ENCODE results near the gene LTBP4.
A peak's percentile ranks its signal among the peaks of the same experiment; 100 is the strongest.
"Not testable (repeated sequence)": the region's sequence is repeated elsewhere in the genome, so short reads cannot be mapped to it uniquely, and the experiment has no call there.

LTBP4 gene

DNA sequence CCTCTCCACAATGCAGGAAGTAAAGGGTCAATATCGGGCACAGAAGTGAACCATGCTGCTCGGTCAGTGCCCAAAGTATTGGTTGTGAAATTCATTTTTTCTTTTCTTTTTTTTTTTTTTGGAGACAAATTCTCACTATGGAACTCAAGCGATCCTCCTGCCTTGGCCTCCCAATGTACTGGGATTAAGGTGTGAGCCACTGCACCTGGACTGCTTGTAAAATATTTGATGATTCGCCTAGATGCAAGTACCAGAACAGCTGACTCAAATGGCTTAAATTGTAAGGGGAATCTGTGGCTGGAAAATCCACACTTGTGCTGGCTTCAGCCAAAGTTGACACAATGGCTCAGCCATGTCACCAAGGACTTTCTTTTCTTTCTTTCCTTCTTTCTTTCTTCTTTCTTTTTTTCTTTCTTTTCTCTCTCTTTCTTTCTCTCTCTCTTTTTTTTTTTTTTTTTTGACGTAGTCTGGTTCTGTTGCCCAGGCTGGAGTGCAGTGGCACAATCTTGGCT is 45.6 kb downstream of the LTBP4 start:
- Histone ChIP-seq H3K9ac (ENCODE audit: low read depth, low read length) (no peak overlapping the region), H3K4me3 (ENCODE audit: low read length) (no peak overlapping the region), H3K27ac (ENCODE audit: low read length) (no peak overlapping the region), H3K27me3 (ENCODE audit: insufficient read depth, low read length) (no peaks in the 10 kb centered on the region), H3K9me3 (ENCODE audit: insufficient read depth, low read depth, low read length) (no peaks in the 10 kb centered on the region), H3K36me3 (ENCODE audit: insufficient read depth, low read depth, low read length) (no peaks in the 10 kb centered on the region), H3K4me1 (ENCODE audit: insufficient read depth, low read length) (no peaks in the 10 kb centered on the region)

DNA sequence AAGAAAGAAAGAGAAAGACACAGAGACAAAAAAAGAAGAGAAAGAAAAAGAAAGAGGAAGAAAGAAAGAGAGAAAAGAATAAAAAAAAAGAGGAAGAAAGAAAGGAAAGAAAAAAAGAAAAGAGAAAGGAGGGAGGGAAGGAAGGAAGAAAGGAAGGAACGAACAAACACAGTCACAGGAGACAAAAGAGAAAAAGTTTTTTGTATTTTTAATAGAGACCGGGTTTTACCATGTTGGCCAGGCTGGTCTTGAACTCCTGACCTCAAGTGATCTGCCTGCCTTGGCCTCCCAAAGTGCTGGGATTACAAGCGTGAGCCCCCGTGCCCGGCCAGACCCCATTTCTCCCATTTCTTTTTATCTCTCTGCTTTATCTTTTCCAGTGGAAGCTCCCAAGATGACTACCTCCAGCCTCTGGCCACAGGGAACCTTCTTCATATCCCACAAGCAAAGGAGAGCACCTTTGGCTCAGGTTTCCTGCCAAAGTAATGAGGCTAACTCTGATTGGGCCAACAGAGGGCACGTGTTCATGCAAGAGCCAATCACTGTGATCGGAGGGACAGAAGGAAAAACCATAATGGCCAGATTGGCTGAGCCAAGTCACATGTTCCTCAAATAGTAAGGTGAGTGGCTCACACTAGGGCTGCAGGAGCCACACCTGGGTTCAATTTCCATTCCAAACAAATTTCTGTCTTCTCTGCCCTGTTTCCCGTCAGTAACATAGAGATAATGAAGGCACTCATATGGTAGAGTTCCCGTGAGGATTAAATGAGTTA is 48.9 kb downstream of the LTBP4 start:
- not testable (repeated sequence) for H3K36me3 ChIP-seq (ENCODE audit: insufficient read depth, low read depth, low read length); H3K9me3 ChIP-seq (ENCODE audit: insufficient read depth, low read depth, low read length); H3K27me3 ChIP-seq (ENCODE audit: insufficient read depth, low read length); H3K9ac ChIP-seq (ENCODE audit: low read depth, low read length); H3K27ac ChIP-seq (ENCODE audit: low read length); H3K4me1 ChIP-seq (ENCODE audit: insufficient read depth, low read length); H3K4me3 ChIP-seq (ENCODE audit: low read length)

DNA sequence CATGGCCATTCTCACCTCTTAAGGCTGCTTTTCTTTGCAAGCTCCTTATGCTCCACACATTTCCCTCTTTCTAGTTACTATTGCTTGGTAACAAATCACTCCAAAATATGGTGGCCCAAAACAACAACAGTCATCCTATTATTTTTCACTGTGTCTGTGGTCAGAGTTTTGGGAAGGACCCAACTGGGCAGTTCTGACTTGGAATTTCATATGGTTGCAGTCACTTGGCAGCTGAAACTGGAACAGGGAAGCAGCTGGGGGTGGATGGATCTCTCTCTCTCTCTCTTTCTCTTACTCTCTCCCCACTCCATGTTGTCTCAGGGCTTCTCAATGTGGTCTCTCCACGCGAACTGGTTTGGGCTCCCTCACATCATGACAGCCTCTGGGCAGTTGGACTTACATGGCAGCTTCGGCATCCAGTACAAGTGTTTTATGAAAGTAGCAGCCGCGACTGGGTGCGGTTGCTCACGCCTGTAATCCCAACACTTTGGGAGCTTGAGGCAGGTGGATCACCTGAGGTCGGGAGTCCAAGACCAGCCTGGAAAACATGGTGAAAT is 49.7 kb downstream of the LTBP4 start:
- no peaks in the 10 kb centered on the region for H3K36me3 ChIP-seq (ENCODE audit: insufficient read depth, low read depth, low read length)
- H3K27ac ChIP-seq (ENCODE audit: low read length), result no peak overlapping the region
- H3K4me1 ChIP-seq (ENCODE audit: insufficient read depth, low read length), result no peaks in the 10 kb centered on the region
- no peak overlapping the region for H3K9ac ChIP-seq (ENCODE audit: low read depth, low read length)
- H3K9me3 ChIP-seq (ENCODE audit: insufficient read depth, low read depth, low read length), result no peaks in the 10 kb centered on the region
- H3K27me3 ChIP-seq (ENCODE audit: insufficient read depth, low read length), result no peaks in the 10 kb centered on the region
- H3K4me3 ChIP-seq (ENCODE audit: low read length), result no peak overlapping the region

DNA sequence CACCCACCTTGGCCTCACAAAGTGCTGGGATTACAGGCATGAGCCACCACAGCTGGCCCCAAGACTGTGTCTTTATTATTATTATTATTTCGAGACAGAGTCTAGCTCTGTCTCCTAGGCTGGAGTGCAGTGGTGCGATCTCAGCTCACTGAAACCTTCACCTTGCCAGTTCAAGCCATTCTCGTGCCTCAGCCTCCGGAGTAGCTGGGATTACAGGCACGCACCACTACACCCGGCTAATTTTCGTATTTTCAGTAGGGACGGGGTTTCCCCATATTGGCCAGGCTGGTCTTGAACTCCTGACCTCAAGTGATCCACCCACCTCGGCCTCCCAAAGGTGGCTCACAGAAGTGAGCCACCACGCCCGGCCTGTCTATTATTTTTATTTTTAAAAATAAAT is 51.1 kb downstream of the LTBP4 start:
- not testable (repeated sequence) for H3K36me3 ChIP-seq (ENCODE audit: insufficient read depth, low read depth, low read length); H3K9me3 ChIP-seq (ENCODE audit: insufficient read depth, low read depth, low read length); H3K4me1 ChIP-seq (ENCODE audit: insufficient read depth, low read length); H3K9ac ChIP-seq (ENCODE audit: low read depth, low read length); H3K4me3 ChIP-seq (ENCODE audit: low read length); H3K27me3 ChIP-seq (ENCODE audit: insufficient read depth, low read length); H3K27ac ChIP-seq (ENCODE audit: low read length)

DNA sequence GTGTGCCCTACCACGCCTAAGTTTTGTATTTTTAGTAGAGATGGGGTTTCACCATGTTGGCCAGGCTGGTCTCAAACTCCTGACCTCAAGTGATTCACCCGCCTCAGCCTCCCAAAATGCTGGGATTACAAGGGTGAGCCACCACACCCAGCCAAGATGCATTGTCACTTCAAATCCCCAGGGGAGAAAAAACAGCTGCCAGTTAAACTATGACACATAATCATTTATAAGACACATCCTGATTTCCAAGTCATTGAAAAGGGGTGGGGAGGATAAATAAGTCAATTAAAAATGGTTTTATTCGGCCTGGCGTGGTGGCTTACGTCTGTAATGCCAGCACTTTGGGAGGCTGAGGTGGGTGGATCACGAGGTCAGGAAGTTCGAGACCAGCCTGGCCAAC is 54.5 kb downstream of the LTBP4 start:
- H3K36me3 ChIP-seq (ENCODE audit: insufficient read depth, low read depth, low read length); H3K27ac ChIP-seq (ENCODE audit: low read length); H3K9ac ChIP-seq (ENCODE audit: low read depth, low read length): not testable (repeated sequence)

DNA sequence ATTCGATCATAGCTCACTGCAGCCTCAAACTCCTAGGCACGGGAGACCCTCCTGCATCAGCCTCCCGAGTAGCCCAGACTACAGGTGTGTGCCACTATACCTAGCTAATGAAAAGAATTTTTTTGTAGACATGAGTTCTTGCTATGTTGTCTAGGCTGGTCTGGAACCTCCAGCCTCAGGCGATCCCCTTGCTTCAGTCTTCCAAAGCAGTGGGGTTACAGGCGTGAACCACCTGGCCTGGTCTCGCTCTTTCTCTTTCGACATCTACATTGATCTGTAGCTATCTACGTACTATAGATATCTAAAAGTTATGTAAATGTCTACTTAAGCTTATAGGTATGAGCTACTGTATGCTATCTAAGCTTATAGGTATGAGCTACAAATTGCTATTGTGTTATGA is 56.9 kb downstream of the LTBP4 start:
- no peak overlapping the region for H3K27ac ChIP-seq (ENCODE audit: low read length)
- no peaks in the 10 kb centered on the region for H3K36me3 ChIP-seq (ENCODE audit: insufficient read depth, low read depth, low read length)
- H3K4me3 ChIP-seq (ENCODE audit: low read length), result no peak overlapping the region
- no peaks in the 10 kb centered on the region for H3K9me3 ChIP-seq (ENCODE audit: insufficient read depth, low read depth, low read length)
- H3K27me3 ChIP-seq (ENCODE audit: insufficient read depth, low read length), result no peaks in the 10 kb centered on the region
- H3K4me1 ChIP-seq (ENCODE audit: insufficient read depth, low read length), result no peaks in the 10 kb centered on the region
- no peak overlapping the region for H3K9ac ChIP-seq (ENCODE audit: low read depth, low read length)

More for the DNA sequence above, 54.5 kb downstream of the LTBP4 start:
- not testable (repeated sequence) for H3K4me1 ChIP-seq (ENCODE audit: insufficient read depth, low read length); H3K4me3 ChIP-seq (ENCODE audit: low read length); H3K9me3 ChIP-seq (ENCODE audit: insufficient read depth, low read depth, low read length); H3K27me3 ChIP-seq (ENCODE audit: insufficient read depth, low read length)

DNA sequence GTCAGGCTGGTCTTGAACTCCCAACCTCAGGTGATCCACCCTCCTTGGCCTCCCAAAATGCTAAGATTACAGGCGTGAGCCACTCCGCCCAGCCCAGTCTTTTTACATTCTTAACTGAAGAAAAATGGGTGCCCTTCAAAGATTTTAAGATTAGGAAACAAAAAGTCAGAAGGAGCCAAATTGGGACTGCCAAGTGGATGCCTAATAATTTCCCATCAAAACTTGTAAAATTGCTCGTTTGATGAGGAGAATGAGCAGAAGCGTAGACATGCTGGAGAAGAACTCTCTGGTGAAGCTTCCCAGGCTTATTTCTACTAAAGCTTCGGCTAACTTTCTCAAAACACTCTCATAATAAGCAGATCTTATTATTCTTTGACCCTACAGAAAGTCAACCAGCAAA is 57.9 kb downstream of the LTBP4 start:
- Histone ChIP-seq H3K36me3 (ENCODE audit: insufficient read depth, low read depth, low read length) (no peaks in the 10 kb centered on the region), H3K27ac (ENCODE audit: low read length) (no peak overlapping the region), H3K4me3 (ENCODE audit: low read length) (no peak overlapping the region), H3K4me1 (ENCODE audit: insufficient read depth, low read length) (no peaks in the 10 kb centered on the region), H3K9me3 (ENCODE audit: insufficient read depth, low read depth, low read length) (no peaks in the 10 kb centered on the region), H3K9ac (ENCODE audit: low read depth, low read length) (no peak overlapping the region), H3K27me3 (ENCODE audit: insufficient read depth, low read length) (peaks cover 5% of the 10 kb centered on the region; the same call in 1 of the 2 replicates)

DNA sequence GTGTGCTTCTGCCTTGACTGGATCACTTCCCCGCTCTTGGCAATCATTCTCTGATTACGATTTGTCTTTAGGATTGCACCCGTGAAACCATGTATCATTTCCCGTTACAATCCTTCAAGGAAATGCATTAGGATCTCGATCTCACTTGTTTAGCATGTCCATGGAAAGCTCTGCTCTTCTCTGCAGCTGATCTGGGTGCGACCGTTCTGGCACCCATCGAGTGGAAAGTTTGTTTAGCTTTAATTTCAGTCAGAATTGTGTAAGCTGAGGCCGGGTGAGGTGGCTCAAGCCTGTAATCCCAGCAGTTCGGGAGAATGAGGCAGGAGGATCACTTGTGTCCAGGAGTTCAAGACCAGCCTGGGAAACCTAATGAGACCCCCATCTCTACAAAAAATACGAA is 58.4 kb downstream of the LTBP4 start:
- H3K27me3 ChIP-seq (ENCODE audit: insufficient read depth, low read length), result peaks cover 7% of the 10 kb centered on the region; the same call in 1 of the 2 replicates
- no peaks in the 10 kb centered on the region for H3K4me1 ChIP-seq (ENCODE audit: insufficient read depth, low read length)
- H3K9ac ChIP-seq (ENCODE audit: low read depth, low read length), result no peak overlapping the region
- H3K36me3 ChIP-seq (ENCODE audit: insufficient read depth, low read depth, low read length), result no peaks in the 10 kb centered on the region
- no peak overlapping the region for H3K27ac ChIP-seq (ENCODE audit: low read length)
- H3K9me3 ChIP-seq (ENCODE audit: insufficient read depth, low read depth, low read length), result no peaks in the 10 kb centered on the region
- no peak overlapping the region for H3K4me3 ChIP-seq (ENCODE audit: low read length)

DNA sequence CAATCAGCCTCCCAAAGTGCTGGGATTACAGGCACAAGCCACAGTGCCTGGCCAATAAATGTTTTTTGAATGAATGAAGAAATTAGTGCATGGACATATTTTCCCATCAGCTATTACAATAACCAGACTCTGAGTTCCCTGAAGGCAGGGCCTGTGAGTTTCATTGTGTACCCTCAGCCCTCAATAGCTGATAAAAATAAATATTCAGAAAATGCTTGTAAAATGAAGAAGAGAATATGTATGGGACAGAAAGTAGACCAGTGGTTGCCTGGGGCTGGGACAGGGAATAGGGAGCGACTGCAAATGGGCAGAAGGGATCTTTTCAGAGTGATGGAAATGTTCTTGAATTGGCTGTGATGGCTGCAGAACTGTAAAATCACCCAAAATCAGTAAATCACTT is 60.4 kb downstream of the LTBP4 start:
- H3K4me1 ChIP-seq (ENCODE audit: insufficient read depth, low read length), result no peaks in the 10 kb centered on the region

DNA sequence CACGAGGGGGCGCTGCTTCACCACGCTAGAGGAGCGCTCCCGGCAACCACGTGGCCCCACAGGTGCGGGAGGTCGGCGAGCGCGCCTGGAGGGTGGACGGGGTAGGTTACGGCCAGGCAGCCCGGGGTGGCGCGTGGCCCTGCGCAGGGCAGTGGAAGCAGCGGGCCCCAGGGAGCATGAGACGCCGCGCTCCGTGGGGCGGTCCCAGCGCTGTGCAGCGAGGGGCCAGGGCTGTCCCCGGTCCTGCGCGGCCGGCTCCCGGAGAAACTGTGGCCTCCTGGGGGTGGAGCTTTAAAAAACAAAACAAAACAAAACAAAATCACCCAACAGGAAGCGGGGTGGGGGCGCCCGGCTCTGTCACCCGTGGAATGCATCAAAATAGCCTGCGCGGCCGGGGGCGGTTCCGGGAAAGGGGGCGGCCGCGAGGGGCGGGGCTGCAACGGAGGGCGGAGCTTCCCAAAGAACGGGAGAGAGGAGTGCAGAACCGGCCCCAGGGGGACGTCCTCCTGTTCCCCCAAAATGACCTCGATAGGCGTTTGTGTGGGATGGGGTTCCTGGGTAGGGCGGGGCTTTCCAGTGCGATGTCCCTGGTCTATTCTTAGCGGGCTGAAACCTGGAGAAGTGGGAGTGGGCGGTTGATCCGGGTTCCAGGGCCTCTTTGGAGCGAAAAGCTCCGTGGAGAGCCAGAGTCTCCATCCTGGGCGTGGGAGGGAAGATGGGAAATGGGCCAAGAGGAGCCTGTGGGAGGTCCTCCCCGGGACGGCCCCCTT is 61.9 kb downstream of the LTBP4 start:
- Histone ChIP-seq H3K9ac (ENCODE audit: low read depth, low read length) (peak overlapping the region; percentile 65; the same call in 1 of the 2 replicates), H3K4me1 (ENCODE audit: insufficient read depth, low read length) (no peaks in the 10 kb centered on the region), H3K4me3 (ENCODE audit: low read length) (peak overlapping the region; percentile 74), H3K27me3 (ENCODE audit: insufficient read depth, low read length) (peaks cover 7% of the 10 kb centered on the region; the same call in 1 of the 2 replicates), H3K36me3 (ENCODE audit: insufficient read depth, low read depth, low read length) (peaks cover 3% of the 10 kb centered on the region), H3K9me3 (ENCODE audit: insufficient read depth, low read depth, low read length) (no peaks in the 10 kb centered on the region), H3K27ac (ENCODE audit: low read length) (no peak overlapping the region)

More for the DNA sequence above, 60.4 kb downstream of the LTBP4 start:
- Histone ChIP-seq H3K9ac (ENCODE audit: low read depth, low read length) (no peak overlapping the region), H3K27ac (ENCODE audit: low read length) (no peak overlapping the region), H3K27me3 (ENCODE audit: insufficient read depth, low read length) (peaks cover 7% of the 10 kb centered on the region; the same call in 1 of the 2 replicates), H3K9me3 (ENCODE audit: insufficient read depth, low read depth, low read length) (no peaks in the 10 kb centered on the region), H3K36me3 (ENCODE audit: insufficient read depth, low read depth, low read length) (no peaks in the 10 kb centered on the region), H3K4me3 (ENCODE audit: low read length) (no peak overlapping the region)

DNA sequence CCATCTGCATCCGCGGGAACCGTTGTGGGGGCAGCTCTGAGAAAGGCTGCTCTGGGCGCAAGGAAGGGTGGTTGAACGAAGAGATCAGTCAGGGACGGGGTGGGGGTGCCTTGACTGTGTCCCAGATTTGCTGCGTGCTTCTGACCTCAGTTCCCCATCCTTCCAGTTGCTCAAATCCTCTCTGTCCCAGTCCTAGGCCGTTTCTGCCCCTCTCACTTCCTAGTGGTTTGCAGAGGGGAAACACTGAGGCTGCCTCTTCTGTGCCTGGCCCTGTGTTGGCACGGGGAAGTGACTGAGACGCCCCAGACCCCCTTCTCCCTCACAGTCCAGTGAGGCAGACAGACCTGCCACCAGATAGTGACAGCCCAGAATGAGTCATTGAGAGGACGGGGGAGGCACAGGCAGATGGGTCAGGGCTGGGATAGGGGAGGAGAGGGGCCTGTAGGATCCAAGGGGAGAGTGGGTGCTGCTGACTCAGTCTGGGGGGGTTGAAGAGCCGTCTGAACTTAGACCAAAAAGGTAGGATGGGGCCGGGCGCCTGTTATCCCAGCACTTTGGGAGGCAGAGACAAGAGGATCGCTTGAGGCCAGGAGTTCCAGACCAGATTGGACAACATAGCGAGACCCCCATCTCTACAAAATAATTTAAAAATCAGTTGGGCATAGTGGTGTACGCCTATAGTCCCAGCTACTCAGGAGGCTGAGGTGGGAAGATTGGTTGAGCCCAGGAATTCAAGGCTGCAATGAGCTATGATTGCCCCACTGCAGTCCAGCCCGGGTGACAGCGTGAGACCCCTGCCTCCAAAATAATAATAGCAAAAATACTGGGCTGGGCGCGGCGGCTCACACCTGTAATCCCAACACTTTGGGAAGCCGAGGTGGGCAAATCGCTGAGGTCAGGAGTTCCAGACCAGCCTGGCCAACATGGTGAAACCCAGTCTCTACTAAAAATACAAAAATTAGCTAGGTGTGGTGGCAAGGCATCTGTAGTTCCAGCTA is 62.8 kb downstream of the LTBP4 start:
- Histone ChIP-seq H3K4me3 (ENCODE audit: low read length) (peak overlapping the region; percentile 74), H3K27me3 (ENCODE audit: insufficient read depth, low read length) (peaks cover 7% of the 10 kb centered on the region; the same call in 1 of the 2 replicates), H3K4me1 (ENCODE audit: insufficient read depth, low read length) (no peaks in the 10 kb centered on the region), H3K9ac (ENCODE audit: low read depth, low read length) (peak overlapping the region; percentile 65; the same call in 1 of the 2 replicates), H3K36me3 (ENCODE audit: insufficient read depth, low read depth, low read length) (peaks cover 10% of the 10 kb centered on the region), H3K27ac (ENCODE audit: low read length) (no peak overlapping the region), H3K9me3 (ENCODE audit: insufficient read depth, low read depth, low read length) (no peaks in the 10 kb centered on the region)

Measured in iPS-20b (cell line).